DND-41 (cell line): Measurements from ENCODE around the gene LYPD6B.

Experiments
- ATAC-seq: fragments of 200-7000 bp; cut with Tn5 transposase; 3 replicates; pipeline ENCODE4 v1.9.1; 2021; ENCODE audit warnings: low read depth; ENCODE audit not compliant: insufficient read depth
- DNase-seq: peaks from one replicate; pipeline ENCODE4 v3.0.0-alpha.2; 2020
- H2AFZ ChIP-seq: 2 replicates; pipeline ENCODE4 v1.6.0; 2012; ENCODE audit warnings: low read depth, low read length
- H3K27ac ChIP-seq: 2 replicates; pipeline ENCODE4 v1.5.1; 2012; ENCODE audit warnings: low read length, inconsistent platforms
- H3K27me3 ChIP-seq: fragments of 200-600 bp; sonication (generic); 2 replicates; pipeline ENCODE4 v1.6.0; 2012; ENCODE audit warnings: low read length, mild to moderate bottlenecking, inconsistent platforms; ENCODE audit not compliant: insufficient read depth, poor library complexity
- H3K36me3 ChIP-seq: 2 replicates; pipeline ENCODE4 v1.5.1; 2012; ENCODE audit warnings: low read length, inconsistent platforms; ENCODE audit not compliant: insufficient read depth
- H3K4me1 ChIP-seq: 2 replicates; pipeline ENCODE4 v1.5.1; 2012; ENCODE audit warnings: mild to moderate bottlenecking, low read length; ENCODE audit not compliant: insufficient read depth
- H3K4me2 ChIP-seq: 2 replicates; pipeline ENCODE4 v1.6.0; 2012; ENCODE audit warnings: mild to moderate bottlenecking, moderate library complexity, low read length, inconsistent platforms; ENCODE audit not compliant: insufficient read depth
- H3K4me3 ChIP-seq, 2 experiments: fragments of 200-600 bp in 1 of 2; shearing (Covaris generic) in 1 of 2; 2 replicates each; pipeline ENCODE4 v1.5.1; 2012 to 2016; ENCODE audit warnings: inconsistent platforms in 2 of 2, low read length in 2 of 2, mild to moderate bottlenecking in 2 of 2, low read depth in 1 of 2, moderate library complexity in 1 of 2
- H3K79me2 ChIP-seq: 2 replicates; pipeline ENCODE4 v1.6.0; 2012; ENCODE audit warnings: low read length, inconsistent platforms; ENCODE audit not compliant: insufficient read depth
- H3K9ac ChIP-seq: 2 replicates; pipeline ENCODE4 v1.6.0; 2012; ENCODE audit warnings: low read depth, mild to moderate bottlenecking, inconsistent platforms, low read length, moderate library complexity
- H3K9me3 ChIP-seq: 2 replicates; pipeline ENCODE4 v1.5.1; 2012; ENCODE audit warnings: low read length, moderate library complexity, mild to moderate bottlenecking, inconsistent platforms; ENCODE audit not compliant: insufficient read depth, severe bottlenecking
- H4K20me1 ChIP-seq: 2 replicates; pipeline ENCODE4 v1.6.0; 2012; ENCODE audit warnings: low read length; ENCODE audit not compliant: insufficient read depth
- EZH2 ChIP-seq: IDR thresholded peaks from 3 replicates; pipeline ENCODE4 v1.6.1; 2012; ENCODE audit warnings: borderline replicate concordance, low read depth, mild to moderate bottlenecking, moderate library complexity, low read length, inconsistent platforms; ENCODE audit not compliant: severe bottlenecking
- TF ChIP-seq, protein P1 (sequence below): IDR thresholded peaks from 2 replicates; pipeline ENCODE4 v1.5.1; 2012; ENCODE audit warnings: borderline replicate concordance, low read length, moderate library complexity, mild to moderate bottlenecking; ENCODE audit not compliant: poor library complexity, severe bottlenecking; ENCODE audit errors: extremely low read depth

The LYPD6B gene

DNA sequence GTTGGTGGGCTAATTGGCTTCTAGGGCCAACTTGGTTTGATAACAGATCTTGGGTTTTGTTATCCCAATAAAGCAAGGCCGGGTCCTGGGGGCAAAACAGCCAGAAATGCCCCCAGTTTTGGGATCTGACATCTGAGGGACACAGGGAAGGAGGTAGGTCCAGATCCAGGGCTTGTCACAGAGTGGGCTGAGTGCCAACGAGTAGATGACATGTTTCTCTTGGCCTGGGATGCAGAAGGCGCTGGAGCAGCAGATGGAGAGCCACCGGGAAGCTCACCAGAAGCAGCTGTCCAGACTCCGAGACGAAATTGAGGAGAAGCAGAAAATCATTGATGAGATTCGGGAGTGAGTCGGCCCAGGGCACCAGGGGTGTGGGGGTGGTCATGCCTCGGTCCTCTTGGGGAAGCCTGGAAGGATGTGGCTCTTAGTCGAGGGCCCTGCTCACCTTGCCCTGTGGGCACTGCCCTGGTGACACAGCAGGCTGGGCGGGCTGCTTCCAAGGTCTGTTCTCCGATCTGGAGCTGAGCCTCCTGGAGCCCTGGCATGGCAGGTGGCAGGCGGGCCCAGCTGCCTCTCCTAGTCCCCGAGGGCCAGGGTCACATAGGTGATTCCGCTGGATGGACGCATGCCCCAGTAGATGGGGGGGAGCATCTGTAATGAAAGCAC lies 40.2 kb upstream of the LYPD6B start:
- H3K36me3 ChIP-seq = no peaks in the 10 kb centered on the region
- DNase-seq (no peak), ATAC-seq (no peak)
- H3K4me1 ChIP-seq = no peaks in the 10 kb centered on the region
- H3K9me3 ChIP-seq = no peaks in the 10 kb centered on the region
- no peaks in the 10 kb centered on the region for H3K79me2 ChIP-seq
- no peak overlapping the region for H3K4me2 ChIP-seq
- no peak for TF ChIP-seq EZH2
- TF ChIP-seq, protein P1, sequence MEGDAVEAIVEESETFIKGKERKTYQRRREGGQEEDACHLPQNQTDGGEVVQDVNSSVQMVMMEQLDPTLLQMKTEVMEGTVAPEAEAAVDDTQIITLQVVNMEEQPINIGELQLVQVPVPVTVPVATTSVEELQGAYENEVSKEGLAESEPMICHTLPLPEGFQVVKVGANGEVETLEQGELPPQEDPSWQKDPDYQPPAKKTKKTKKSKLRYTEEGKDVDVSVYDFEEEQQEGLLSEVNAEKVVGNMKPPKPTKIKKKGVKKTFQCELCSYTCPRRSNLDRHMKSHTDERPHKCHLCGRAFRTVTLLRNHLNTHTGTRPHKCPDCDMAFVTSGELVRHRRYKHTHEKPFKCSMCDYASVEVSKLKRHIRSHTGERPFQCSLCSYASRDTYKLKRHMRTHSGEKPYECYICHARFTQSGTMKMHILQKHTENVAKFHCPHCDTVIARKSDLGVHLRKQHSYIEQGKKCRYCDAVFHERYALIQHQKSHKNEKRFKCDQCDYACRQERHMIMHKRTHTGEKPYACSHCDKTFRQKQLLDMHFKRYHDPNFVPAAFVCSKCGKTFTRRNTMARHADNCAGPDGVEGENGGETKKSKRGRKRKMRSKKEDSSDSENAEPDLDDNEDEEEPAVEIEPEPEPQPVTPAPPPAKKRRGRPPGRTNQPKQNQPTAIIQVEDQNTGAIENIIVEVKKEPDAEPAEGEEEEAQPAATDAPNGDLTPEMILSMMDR = no peak
- H3K9ac ChIP-seq = no peak overlapping the region
- peaks cover 17% of the 10 kb centered on the region for H3K27me3 ChIP-seq
- no peak overlapping the region for H3K4me3 ChIP-seq
- no peaks in the 10 kb centered on the region for H4K20me1 ChIP-seq
- H2AFZ ChIP-seq = no peak overlapping the region
- no peak overlapping the region for H3K27ac ChIP-seq

DNA sequence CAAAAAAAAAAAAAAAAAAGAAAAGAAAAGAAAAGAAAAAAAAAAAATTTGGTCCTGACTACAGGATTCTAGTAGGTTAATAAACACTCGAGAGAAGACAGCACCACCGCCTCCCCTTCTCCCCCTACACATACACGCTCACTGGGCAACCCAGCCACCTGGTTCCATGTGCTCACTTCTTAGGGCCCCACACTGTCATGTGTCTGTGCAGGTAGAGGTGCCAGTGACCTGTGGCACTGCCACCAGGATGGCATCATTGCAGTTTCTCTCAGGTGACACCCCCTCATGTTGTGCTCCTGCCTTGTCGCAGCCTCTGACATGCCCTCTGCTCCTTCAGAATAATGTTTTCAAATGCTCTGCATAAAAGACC lies 39.7 kb upstream of the LYPD6B start:
- Histone ChIP-seq H4K20me1 (no peaks in the 10 kb centered on the region), H3K36me3 (no peaks in the 10 kb centered on the region), H3K9ac (no peak overlapping the region), H3K4me3 (no peak overlapping the region), H3K27ac (no peak overlapping the region), H3K4me1 (no peaks in the 10 kb centered on the region), H2AFZ (no peak overlapping the region), H3K79me2 (no peaks in the 10 kb centered on the region), H3K9me3 (no peaks in the 10 kb centered on the region), H3K27me3 (peaks cover 17% of the 10 kb centered on the region), H3K4me2 (no peak overlapping the region)
- TF ChIP-seq EZH2 = no peak
- TF ChIP-seq, protein P1 = no peak
- DNase-seq (no peak), ATAC-seq (no peak)

DNA sequence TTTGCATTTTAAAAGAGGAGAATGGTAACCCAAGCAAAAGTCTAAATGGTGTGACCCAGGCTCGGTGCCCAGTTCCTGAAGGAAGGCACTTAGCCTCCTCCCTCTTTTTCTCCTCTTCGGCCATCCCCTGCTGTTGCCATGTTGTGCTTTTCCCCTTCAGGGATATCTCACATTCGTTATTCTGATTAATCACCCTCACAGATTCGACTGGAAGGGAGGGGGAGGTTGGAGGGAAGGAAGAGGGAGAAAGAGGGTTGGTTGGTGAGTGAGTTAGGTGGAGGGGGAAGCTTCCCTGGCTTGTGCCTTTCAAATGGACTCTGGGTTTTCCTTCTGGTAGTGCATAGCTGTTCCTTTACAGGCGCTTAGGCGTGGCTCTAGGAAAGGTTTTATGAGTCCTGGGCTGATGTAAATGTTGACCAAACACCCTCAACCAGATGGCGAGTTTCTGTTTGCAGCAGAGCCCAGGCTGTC lies 39.0 kb upstream of the LYPD6B start:
- Histone ChIP-seq H3K27me3 (peaks cover 17% of the 10 kb centered on the region), H3K4me2 (no peak overlapping the region), H3K79me2 (no peaks in the 10 kb centered on the region), H3K9me3 (no peaks in the 10 kb centered on the region), H3K9ac (no peak overlapping the region), H2AFZ (no peak overlapping the region), H3K36me3 (no peaks in the 10 kb centered on the region), H3K4me3 (no peak overlapping the region), H4K20me1 (no peaks in the 10 kb centered on the region), H3K4me1 (no peaks in the 10 kb centered on the region), H3K27ac (no peak overlapping the region)
- no peak for TF ChIP-seq EZH2
- TF ChIP-seq, protein P1 = no peak
- ATAC-seq (no peak), DNase-seq (no peak)
